ENCODE results near the gene KCNE3. TPM values are rescaled to one million over a fixed set of nuclear protein-coding genes. Genes with fewer than 3 reads are reported as not detected.

Gene KCNE3
- total and polyA plus RNA-seq, 8 donors, result 3.6 to 35.1 (median 10.6) TPM

DNA sequence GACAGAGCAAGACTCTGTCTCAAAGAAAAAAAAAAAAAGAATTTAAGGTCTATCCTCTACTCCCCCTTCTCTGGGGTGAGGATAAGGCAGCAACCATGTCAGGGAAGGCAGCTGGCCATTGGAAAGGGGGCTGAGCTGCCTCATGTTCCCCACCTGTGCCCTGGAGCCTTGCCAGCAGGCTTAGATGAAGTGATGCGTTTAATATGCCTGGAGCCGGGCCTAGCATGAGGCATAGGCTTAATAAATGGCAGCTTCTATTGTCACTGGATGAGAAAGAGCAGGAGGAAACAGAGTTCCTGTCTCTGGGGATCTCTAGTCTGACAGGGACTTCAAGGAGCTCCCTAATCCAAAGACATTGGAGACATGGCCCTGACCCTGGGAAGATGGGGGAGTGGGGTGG lies 3.2 kb upstream of the KCNE3 start:
- intact Hi-C loops (cut with DNase I; ENCODE audit: low total_unique reads), result no loop called here
- no peak overlapping the region for H3K27ac ChIP-seq
- H3K9me3 ChIP-seq, result no peaks in the 10 kb centered on the region
- DNase-seq, result no peak
- H3K36me3 ChIP-seq, result no peaks in the 10 kb centered on the region
- no peaks in the 10 kb centered on the region for H3K27me3 ChIP-seq
- H3K4me3 ChIP-seq, result no peak overlapping the region
- TF ChIP-seq POLR2A (IDR thresholded peaks at IDR 0.05), result no peak
- WGBS, 5 donors, result 55 to 82% (median 78%) methylated on average over 2 of the region's 2 CpGs
- peaks cover 14 to 36% (median 30%) of the 10 kb centered on the region in 4 donors for H3K4me1 ChIP-seq

DNA sequence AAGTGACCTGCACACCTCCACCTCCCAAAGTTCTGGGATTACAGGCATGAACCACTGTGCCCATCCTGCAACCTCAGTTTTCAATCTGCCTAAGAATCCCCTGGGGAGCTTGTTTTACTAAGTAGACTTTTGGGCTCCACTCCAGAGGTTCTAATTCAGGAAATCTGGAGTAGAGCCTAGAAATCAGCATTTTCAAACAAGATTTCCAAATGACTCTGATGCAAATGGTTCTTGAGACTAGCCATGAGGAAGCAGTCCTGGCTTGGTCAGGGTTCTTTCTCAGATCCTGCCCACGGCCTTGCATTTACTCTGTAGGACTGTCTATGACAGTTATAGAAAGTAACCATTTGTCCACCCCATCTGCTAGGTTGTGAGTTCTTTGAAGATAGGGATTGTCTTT lies 1.6 kb upstream of the KCNE3 start:
- peaks cover 17 to 52% (median 39%) of the 10 kb centered on the region in 4 donors for H3K4me1 ChIP-seq
- intact Hi-C loops (cut with DNase I; ENCODE audit: low total_unique reads), result no loop called here
- H3K36me3 ChIP-seq, result peaks cover 0 to 2% (median 0%) of the 10 kb centered on the region in 4 donors
- H3K27ac ChIP-seq, result no peak overlapping the region
- H3K9me3 ChIP-seq, result no peaks in the 10 kb centered on the region
- no peak overlapping the region for H3K4me3 ChIP-seq
- DNase-seq, result no peak
- H3K27me3 ChIP-seq, result no peaks in the 10 kb centered on the region
- 60 to 87% (median 69%) methylated on average over 1 of the region's 1 CpG for WGBS, 5 donors
- no peak for TF ChIP-seq POLR2AphosphoS5 (IDR thresholded peaks at IDR 0.05)
- TF ChIP-seq POLR2A (IDR thresholded peaks at IDR 0.05), result no peak
- TF ChIP-seq EP300 (IDR thresholded peaks at IDR 0.05), result no peak
- TF ChIP-seq, protein P1, sequence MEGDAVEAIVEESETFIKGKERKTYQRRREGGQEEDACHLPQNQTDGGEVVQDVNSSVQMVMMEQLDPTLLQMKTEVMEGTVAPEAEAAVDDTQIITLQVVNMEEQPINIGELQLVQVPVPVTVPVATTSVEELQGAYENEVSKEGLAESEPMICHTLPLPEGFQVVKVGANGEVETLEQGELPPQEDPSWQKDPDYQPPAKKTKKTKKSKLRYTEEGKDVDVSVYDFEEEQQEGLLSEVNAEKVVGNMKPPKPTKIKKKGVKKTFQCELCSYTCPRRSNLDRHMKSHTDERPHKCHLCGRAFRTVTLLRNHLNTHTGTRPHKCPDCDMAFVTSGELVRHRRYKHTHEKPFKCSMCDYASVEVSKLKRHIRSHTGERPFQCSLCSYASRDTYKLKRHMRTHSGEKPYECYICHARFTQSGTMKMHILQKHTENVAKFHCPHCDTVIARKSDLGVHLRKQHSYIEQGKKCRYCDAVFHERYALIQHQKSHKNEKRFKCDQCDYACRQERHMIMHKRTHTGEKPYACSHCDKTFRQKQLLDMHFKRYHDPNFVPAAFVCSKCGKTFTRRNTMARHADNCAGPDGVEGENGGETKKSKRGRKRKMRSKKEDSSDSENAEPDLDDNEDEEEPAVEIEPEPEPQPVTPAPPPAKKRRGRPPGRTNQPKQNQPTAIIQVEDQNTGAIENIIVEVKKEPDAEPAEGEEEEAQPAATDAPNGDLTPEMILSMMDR (IDR thresholded peaks at IDR 0.05), result no peak

DNA sequence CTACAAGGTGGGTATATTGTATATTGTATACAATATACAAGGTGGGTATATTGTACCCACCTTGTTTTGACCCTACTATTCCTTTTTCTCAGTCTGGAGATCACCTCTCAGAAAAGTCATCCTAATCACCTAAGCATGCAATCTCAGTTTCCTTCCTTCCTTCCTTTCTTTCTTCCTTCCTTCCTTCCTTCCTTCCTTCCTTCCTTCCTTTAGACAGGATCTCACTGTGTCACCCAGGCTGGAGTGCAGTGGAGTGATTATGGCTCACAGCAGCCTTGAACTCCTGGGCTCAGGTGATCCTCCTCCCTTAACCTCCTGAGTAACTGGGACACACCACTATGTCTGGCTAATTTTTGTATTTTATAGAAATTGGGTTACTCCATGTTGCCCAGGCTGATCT lies 1.2 kb upstream of the KCNE3 start:
- no peak overlapping the region for H3K4me3 ChIP-seq
- H3K27me3 ChIP-seq, result no peaks in the 10 kb centered on the region
- intact Hi-C loops (cut with DNase I; ENCODE audit: low total_unique reads), result no loop called here
- H3K27ac ChIP-seq, result no peak overlapping the region
- TF ChIP-seq, protein P1 (IDR thresholded peaks at IDR 0.05), result no peak
- TF ChIP-seq EP300 (IDR thresholded peaks at IDR 0.05), result no peak
- no peak for TF ChIP-seq POLR2AphosphoS5 (IDR thresholded peaks at IDR 0.05)
- TF ChIP-seq POLR2A (IDR thresholded peaks at IDR 0.05), result no peak
- no peak for DNase-seq
- H3K4me1 ChIP-seq, result peaks cover 17 to 56% (median 39%) of the 10 kb centered on the region in 4 donors
- H3K36me3 ChIP-seq, result peaks cover 0 to 4% (median 0%) of the 10 kb centered on the region in 4 donors
- H3K9me3 ChIP-seq, result no peaks in the 10 kb centered on the region

DNA sequence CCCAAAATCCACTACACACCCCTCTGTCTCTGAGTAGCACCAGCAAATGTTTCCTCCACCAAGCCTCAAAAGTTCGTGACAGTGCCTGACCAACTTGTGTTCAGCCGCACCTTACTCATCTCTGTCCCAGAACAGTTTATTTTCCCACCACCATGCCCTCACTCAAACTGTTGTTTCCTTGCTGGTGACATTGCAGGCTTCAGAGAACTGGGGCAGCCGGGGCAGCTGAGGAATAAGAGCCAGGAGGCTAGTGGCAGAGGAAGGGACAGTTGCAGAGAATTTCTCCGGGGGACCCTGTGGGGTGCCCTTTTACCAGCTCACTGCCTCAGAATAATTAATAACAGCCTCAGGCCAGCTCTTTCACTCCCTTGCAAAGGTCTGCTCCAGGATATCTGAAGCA lies 709 bp upstream of the KCNE3 start:
- intact Hi-C loops (cut with DNase I; ENCODE audit: low total_unique reads), result no loop called here

DNA sequence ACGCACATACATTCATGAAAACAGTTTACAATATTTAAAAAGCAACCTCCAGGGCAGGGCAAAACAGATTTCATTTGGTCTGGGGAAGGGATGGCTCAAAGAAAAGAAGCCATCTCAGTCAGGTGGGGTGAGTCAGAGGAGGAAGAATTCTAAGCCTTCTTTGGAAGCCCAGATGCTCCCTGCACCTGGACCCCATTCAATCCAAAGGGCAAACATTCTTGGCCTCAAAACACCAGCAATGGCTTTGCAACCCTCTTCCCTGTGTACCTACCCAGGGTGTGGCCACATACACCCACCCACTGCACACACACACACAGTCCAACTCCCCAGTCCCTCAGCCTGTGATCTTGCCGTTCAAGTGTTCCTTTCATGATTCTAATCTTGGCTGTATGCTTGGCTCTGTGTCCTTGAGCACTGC lies 2.0 kb downstream of the KCNE3 start:
- peak; percentile 71 to 83 for DNase-seq
- Histone ChIP-seq H3K27me3 (no peaks in the 10 kb centered on the region), H3K36me3 (peaks cover 0 to 6% (median 2%) of the 10 kb centered on the region in 4 donors), H3K9me3 (no peaks in the 10 kb centered on the region), H3K4me1 (peaks cover 17 to 84% (median 61%) of the 10 kb centered on the region in 4 donors), H3K27ac (peak overlapping the region in 2 of 5 donors; percentile 79 to 90), H3K4me3 (peak overlapping the region in 1 of 4 donors; percentile 2)
- WGBS, 5 donors, result 21 to 53% (median 38%) methylated on average over 2 of the region's 2 CpGs
- intact Hi-C loops (cut with DNase I; ENCODE audit: low total_unique reads), result no loop called here
- TF ChIP-seq POLR2A (IDR thresholded peaks at IDR 0.05) (no peak), POLR2AphosphoS5 (IDR thresholded peaks at IDR 0.05) (peak in 1 of 3 donors; percentile 77)

More for the DNA sequence above, 709 bp upstream of the KCNE3 start:
- Histone ChIP-seq H3K4me1 (peaks cover 17 to 60% (median 40%) of the 10 kb centered on the region in 4 donors), H3K36me3 (peaks cover 0 to 4% (median 0%) of the 10 kb centered on the region in 4 donors), H3K4me3 (peak overlapping the region in 1 of 4 donors; percentile 76), H3K27ac (peak overlapping the region in 4 of 5 donors; percentile 76 to 90 (median 78)), H3K27me3 (no peaks in the 10 kb centered on the region), H3K9me3 (no peaks in the 10 kb centered on the region)
- WGBS, 5 donors, result 55 to 71% (median 69%) methylated on average over 4 of the region's 4 CpGs
- no peak for TF ChIP-seq POLR2A (IDR thresholded peaks at IDR 0.05)
- no peak for TF ChIP-seq EP300 (IDR thresholded peaks at IDR 0.05)
- DNase-seq, result no peak

DNA sequence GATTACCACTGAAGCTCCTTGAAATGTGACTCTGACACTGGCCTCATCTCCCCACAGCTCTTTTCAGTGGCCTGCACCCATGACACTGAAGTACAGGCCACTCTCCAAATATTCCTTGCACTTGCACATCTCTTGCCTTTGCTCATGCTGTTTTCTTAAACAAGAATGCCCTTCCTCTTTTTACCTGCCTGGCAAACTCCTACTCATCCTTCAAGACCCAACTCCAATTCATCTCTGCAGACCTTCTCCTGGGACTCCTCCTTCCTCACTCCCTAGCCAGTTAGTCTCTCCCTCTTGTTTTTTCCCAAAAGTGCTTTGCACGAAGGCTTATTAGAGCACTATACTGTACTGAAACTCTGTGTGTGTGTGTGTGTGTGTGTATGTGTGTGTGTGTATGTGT lies 2.6 kb downstream of the KCNE3 start:
- Histone ChIP-seq H3K36me3 (peaks cover 0 to 10% (median 4%) of the 10 kb centered on the region in 4 donors), H3K27me3 (no peaks in the 10 kb centered on the region), H3K9me3 (no peaks in the 10 kb centered on the region), H3K4me3 (peak overlapping the region in 1 of 4 donors; percentile 2), H3K27ac (no peak overlapping the region), H3K4me1 (peaks cover 17 to 89% (median 64%) of the 10 kb centered on the region in 4 donors)
- DNase-seq, result no peak
- intact Hi-C loops (cut with DNase I; ENCODE audit: low total_unique reads), result no loop called here
- TF ChIP-seq POLR2A (IDR thresholded peaks at IDR 0.05) (no peak), POLR2AphosphoS5 (IDR thresholded peaks at IDR 0.05) (no peak), EP300 (IDR thresholded peaks at IDR 0.05) (no peak)
- TF ChIP-seq, protein P1 (IDR thresholded peaks at IDR 0.05), result no peak
- WGBS, 5 donors, result 46 to 76% (median 63%) methylated on average over 1 of the region's 1 CpG
